Sigmoid colon (tissue), 7 donors: ENCODE results near the gene PER3. TPM values are rescaled to one million over a fixed set of nuclear protein-coding genes. Genes with fewer than 3 reads are reported as not detected.

Experiments
- DNase-seq: peaks from one replicate; pipeline ENCODE4 v3.0.0-alpha.2; 2019
- H3K27ac ChIP-seq, 4 donors: fragments of 200-600 bp; sonication (generic); one replicate each; pipeline ENCODE4 v1.5.1; 2016 to 2019; ENCODE audit warnings: mild to moderate bottlenecking in 1 of 4
- H3K27me3 ChIP-seq, 3 donors: fragments of 200-600 bp; sonication (generic); one replicate each; pipeline ENCODE4 v1.5.1; 2019; ENCODE audit warnings: mild to moderate bottlenecking in 1 of 3
- H3K36me3 ChIP-seq, 4 donors: fragments of 200-600 bp; sonication (generic); one replicate each; pipeline ENCODE4 v1.5.1; 2016 to 2019
- H3K4me1 ChIP-seq, 4 donors: fragments of 200-600 bp; sonication (generic); one replicate each; pipeline ENCODE4 v1.5.1; 2017 to 2019
- H3K4me3 ChIP-seq, 4 donors: fragments of 200-600 bp; sonication (generic); one replicate each; pipeline ENCODE4 v1.5.1; 2017 to 2019; ENCODE audit warnings: mild to moderate bottlenecking in 2 of 4, moderate library complexity in 1 of 4
- H3K9me3 ChIP-seq, 4 donors: fragments of 200-600 bp in 3 of 4; sonication (generic) in 3 of 4; one replicate each; pipeline versions ENCODE4 v1.5.1 to v1.6.1; 2013 to 2019
- CTCF ChIP-seq, 4 experiments: fragments of 450-650 bp in 3 of 4; fragments of 200-600 bp in 1 of 4; IDR thresholded peaks; one replicate each; pipeline ENCODE4 v1.5.1; 2016 to 2019; ENCODE audit warnings: antibody characterized with exemption in 4 of 4, mild to moderate bottlenecking in 3 of 4, moderate library complexity in 2 of 4
- EP300 ChIP-seq, 4 donors: sonication (generic); formaldehyde crosslinking; IDR thresholded peaks; one replicate each; pipeline ENCODE4 v1.6.1; 2017; ENCODE audit warnings: antibody characterized with exemption in 4 of 4
- POLR2A ChIP-seq, 2 donors: fragments of 450-650 bp; IDR thresholded peaks; one replicate each; pipeline ENCODE4 v1.6.1; 2016; ENCODE audit warnings: antibody characterized with exemption in 2 of 2, mild to moderate bottlenecking in 2 of 2, moderate library complexity in 2 of 2
- POLR2AphosphoS5 ChIP-seq, 4 donors: sonication (generic); formaldehyde crosslinking; IDR thresholded peaks; one replicate each; pipeline ENCODE4 v1.6.1; 2017; ENCODE audit warnings: antibody characterized with exemption in 4 of 4
- WGBS, 2 donors: extraction: QIAGEN DNeasy Blood & Tissue Kit; methylation state at CpG; one replicate each; pipeline ENCODE4 v1.1.7; 2013; 5-methylcytosine and 5-hydroxymethylcytosine counted together
- intact Hi-C: fragments of 100-400 bp; cut with DNase I; formaldehyde crosslinking; loops from one replicate; pipeline ENCODE4 v1.15.1; 2023
- polyA plus RNA-seq, 3 donors: library from polyadenylated mRNA; stranded (reverse); fragments of 200-250 nt; gene quantifications; one replicate each; pipeline ENCODE4 v1.2.3, GENCODE V29; 2013
- total RNA-seq, 4 donors: library from RNA; depleted of rRNA; stranded (reverse); fragments of >200 nt; gene quantifications; one replicate each; pipeline ENCODE4 v1.1.0, GENCODE V29; 2016
- donor health status: healthy with polysubstance abuse.
- donor health status: Bipolar disorder and iron deficiency.
- donor health status: healthy.

The PER3 gene
- total and polyA plus RNA-seq, 7 donors, result 2.1 to 57.1 (median 36.1) TPM

DNA sequence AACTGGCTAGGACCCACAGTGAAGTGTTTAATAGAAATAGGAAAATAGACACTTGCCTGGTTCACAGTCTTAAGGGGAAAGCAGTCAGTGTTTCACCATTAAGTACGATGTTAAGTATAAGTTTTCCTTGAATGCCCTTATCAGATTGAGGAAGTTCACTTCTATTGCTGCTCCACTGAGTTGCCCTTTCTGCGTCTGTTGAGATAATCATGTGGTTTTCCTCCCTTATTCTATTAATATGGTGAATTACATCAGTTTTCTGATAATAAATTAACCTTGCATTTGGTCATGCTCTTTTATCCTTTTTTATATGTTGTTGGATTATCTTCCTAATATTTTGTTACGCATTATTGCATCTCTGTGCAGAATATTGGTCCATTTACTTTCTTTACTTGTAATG, 47.4 kb downstream of the PER3 start:
- H3K4me3 ChIP-seq, result no peak overlapping the region
- H3K9me3 ChIP-seq, result no peaks in the 10 kb centered on the region
- no peak overlapping the region for H3K27ac ChIP-seq
- peaks cover 11 to 90% (median 29%) of the 10 kb centered on the region in 4 donors for H3K36me3 ChIP-seq
- no peak for TF ChIP-seq CTCF (IDR thresholded peaks at IDR 0.05)
- no peak for TF ChIP-seq POLR2A (IDR thresholded peaks at IDR 0.05)
- no peak for TF ChIP-seq POLR2AphosphoS5 (IDR thresholded peaks at IDR 0.05)
- no peak for TF ChIP-seq EP300 (IDR thresholded peaks at IDR 0.05)
- intact Hi-C loops, result no loop called here
- WGBS, 2 donors, result 59 to 75% methylated on average over 3 of the region's 3 CpGs
- no peaks in the 10 kb centered on the region for H3K27me3 ChIP-seq
- DNase-seq, result no peak
- H3K4me1 ChIP-seq, result peaks cover 0 to 22% (median 5%) of the 10 kb centered on the region in 4 donors

- no peaks in the 10 kb centered on the region for H3K27me3 ChIP-seq
- TF ChIP-seq POLR2A (IDR thresholded peaks at IDR 0.05) (no peak), POLR2AphosphoS5 (IDR thresholded peaks at IDR 0.05) (no peak), CTCF (IDR thresholded peaks at IDR 0.05) (no peak), EP300 (IDR thresholded peaks at IDR 0.05) (no peak)
- peaks cover 0 to 22% (median 3%) of the 10 kb centered on the region in 4 donors for H3K4me1 ChIP-seq
- peaks cover 12 to 90% (median 38%) of the 10 kb centered on the region in 4 donors for H3K36me3 ChIP-seq
- no peak for DNase-seq
- H3K4me3 ChIP-seq, result no peak overlapping the region
- no peaks in the 10 kb centered on the region for H3K9me3 ChIP-seq
- no peak overlapping the region for H3K27ac ChIP-seq
- intact Hi-C loops, result no loop called here
These were observed 48.9 kb downstream of the PER3 start for GRCh38 chr1:7833035-7833434.

DNA sequence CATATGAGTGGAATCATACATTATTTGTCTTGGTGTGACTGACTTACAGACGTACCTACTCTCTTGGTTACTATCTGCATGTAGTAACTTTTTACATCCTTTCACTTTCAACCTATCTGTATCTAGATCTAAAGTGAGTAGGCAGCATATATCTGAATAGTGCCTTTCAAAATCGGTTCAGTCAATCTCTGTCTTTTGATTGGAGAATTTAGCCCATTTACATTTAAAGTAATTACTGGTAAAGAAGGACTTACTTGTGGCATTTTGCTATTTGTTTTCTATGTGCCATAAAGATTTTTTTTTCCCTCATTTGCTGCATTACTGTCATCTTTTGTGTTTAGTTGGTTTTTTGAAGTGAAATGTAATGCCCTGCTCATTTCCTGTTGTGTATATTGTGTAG, 54.6 kb downstream of the PER3 start:
- Histone ChIP-seq H3K9me3 (peaks cover 0 to 7% (median 4%) of the 10 kb centered on the region in 4 donors), H3K4me3 (no peak overlapping the region), H3K27ac (no peak overlapping the region), H3K4me1 (no peaks in the 10 kb centered on the region), H3K27me3 (no peaks in the 10 kb centered on the region), H3K36me3 (peaks cover 35 to 100% (median 68%) of the 10 kb centered on the region in 4 donors)
- WGBS, 2 donors, result 88 to 94% methylated on average over 2 of the region's 2 CpGs
- TF ChIP-seq POLR2AphosphoS5 (IDR thresholded peaks at IDR 0.05), result no peak
- TF ChIP-seq CTCF (IDR thresholded peaks at IDR 0.05), result no peak
- no peak for TF ChIP-seq POLR2A (IDR thresholded peaks at IDR 0.05)
- DNase-seq, result no peak
- intact Hi-C loops, result no loop called here

- intact Hi-C loops, result no loop called here
- no peaks in the 10 kb centered on the region for H3K4me1 ChIP-seq
- peaks cover 35 to 100% (median 67%) of the 10 kb centered on the region in 4 donors for H3K36me3 ChIP-seq
- H3K4me3 ChIP-seq, result no peak overlapping the region
- H3K27me3 ChIP-seq, result no peaks in the 10 kb centered on the region
- DNase-seq, result no peak
- H3K9me3 ChIP-seq, result peaks cover 0 to 7% (median 4%) of the 10 kb centered on the region in 4 donors
- no peak overlapping the region for H3K27ac ChIP-seq
- no peak for TF ChIP-seq EP300 (IDR thresholded peaks at IDR 0.05)
- TF ChIP-seq CTCF (IDR thresholded peaks at IDR 0.05), result no peak
- TF ChIP-seq POLR2A (IDR thresholded peaks at IDR 0.05), result no peak
- TF ChIP-seq POLR2AphosphoS5 (IDR thresholded peaks at IDR 0.05), result no peak
- WGBS, 2 donors, result 95 to 97% methylated on average over 3 of the region's 3 CpGs
These were observed 55.4 kb downstream of the PER3 start for GRCh38 chr1:7839526-7839925.

- H3K27ac ChIP-seq, result no peak overlapping the region
- peaks cover 0 to 7% (median 4%) of the 10 kb centered on the region in 4 donors for H3K9me3 ChIP-seq
- intact Hi-C loops, result no loop called here
- H3K4me1 ChIP-seq, result peaks cover 0 to 5% (median 2%) of the 10 kb centered on the region in 4 donors
- no peaks in the 10 kb centered on the region for H3K27me3 ChIP-seq
- H3K4me3 ChIP-seq, result no peak overlapping the region
- 78 to 89% methylated on average over 4 of the region's 4 CpGs for WGBS, 2 donors
- DNase-seq, result no peak
- H3K36me3 ChIP-seq, result peaks cover 29 to 83% (median 40%) of the 10 kb centered on the region in 4 donors
- TF ChIP-seq POLR2AphosphoS5 (IDR thresholded peaks at IDR 0.05) (no peak), EP300 (IDR thresholded peaks at IDR 0.05) (no peak), CTCF (IDR thresholded peaks at IDR 0.05) (no peak), POLR2A (IDR thresholded peaks at IDR 0.05) (no peak)
These were observed 58.4 kb downstream of the PER3 start for GRCh38 chr1:7842517-7842916.
